IMR-90 (cell line): ENCODE measurements around the gene ADCK2. TPM values are rescaled to one million over a fixed set of nuclear protein-coding genes. Genes with fewer than 3 reads are reported as not detected.
A peak's percentile ranks its signal among the peaks of the same experiment; 100 is the strongest.

ENCODE experiments used
- ATAC-seq: fragments of 200-7000 bp; cut with Tn5 transposase; 2 replicates; pipeline ENCODE4 v1.9.1; 2020; ENCODE audit warnings: low read depth, mild to moderate bottlenecking, moderate library complexity
- BruUV-seq: library from RNA; stranded (reverse); fragments of 400-500 nt; replicated peaks from 2 replicates; lab custom pipeline; 2021; lab: Mats Ljungman, UMichigan
- CTCF ChIA-PET: fragments of 300-600 bp; formaldehyde crosslinking; extraction: SDS; loops from one replicate; lab custom pipeline; 2021; ENCODE audit warnings: antibody characterized with exemption; lab: Yijun Ruan, JAX
- POLR2A ChIA-PET: fragments of 300-600 bp; sonication (Branson Sonifier 250); formaldehyde crosslinking; loops from one replicate; lab custom pipeline; 2022; ENCODE audit warnings: antibody characterized with exemption; ENCODE audit not compliant: unreplicated experiment; lab: Charles Lee
- DNase-seq: peaks from one replicate; pipeline ENCODE4 v3.0.0; 2013
- H2AFZ ChIP-seq: replicated peaks from 2 replicates; pipeline ENCODE3; 2013; ENCODE audit warnings: low read length, mild to moderate bottlenecking; ENCODE audit not compliant: poor library complexity
- H2AK5ac ChIP-seq: 2 replicates; pipeline ENCODE4 v1.6.1; 2013; ENCODE audit warnings: low read depth, low read length, inconsistent platforms
- H2AK9ac ChIP-seq: replicated peaks from 2 replicates; pipeline ENCODE3; 2013; ENCODE audit warnings: mild to moderate bottlenecking, low read depth, low read length, moderate library complexity; ENCODE audit not compliant: poor library complexity
- H2BK120ac ChIP-seq: 2 replicates; pipeline ENCODE4 v1.6.1; 2013; ENCODE audit warnings: low read depth, low read length, inconsistent platforms
- H2BK15ac ChIP-seq: 3 replicates; pipeline ENCODE4 v1.6.1; 2013; ENCODE audit warnings: low read depth, low read length, inconsistent platforms
- H2BK20ac ChIP-seq: 2 replicates; pipeline ENCODE4 v1.6.1; 2013; ENCODE audit warnings: low read depth, mild to moderate bottlenecking, inconsistent platforms, low read length, moderate library complexity
- H2BK5ac ChIP-seq: 2 replicates; pipeline ENCODE4 v1.6.1; 2013; ENCODE audit warnings: mild to moderate bottlenecking, low read depth, low read length, inconsistent platforms; ENCODE audit not compliant: poor library complexity, severe bottlenecking
- H3K14ac ChIP-seq: replicated peaks from 2 replicates; pipeline ENCODE4 v1.6.1; 2013; ENCODE audit warnings: low read depth, low read length, inconsistent platforms
- H3K18ac ChIP-seq: 2 replicates; pipeline ENCODE4 v1.6.1; 2013; ENCODE audit warnings: low read depth, low read length, control low read depth
- H3K23ac ChIP-seq: 2 replicates; pipeline ENCODE4 v1.6.1; 2013; ENCODE audit warnings: low read depth, low read length, inconsistent platforms
- H3K27ac ChIP-seq: 2 replicates; pipeline ENCODE4 v1.5.1; 2013; ENCODE audit warnings: mild to moderate bottlenecking, control low read depth, low read length; ENCODE audit not compliant: insufficient read depth
- H3K27me3 ChIP-seq: 2 replicates; pipeline ENCODE4 v1.6.1; 2013; ENCODE audit warnings: low read length; ENCODE audit not compliant: control insufficient read depth, insufficient read depth
- H3K36me3 ChIP-seq: 2 replicates; pipeline ENCODE4 v1.6.1; 2013; ENCODE audit warnings: low read length, mixed read lengths; ENCODE audit not compliant: control insufficient read depth, insufficient read depth
- H3K4ac ChIP-seq: 2 replicates; pipeline ENCODE4 v1.6.1; 2013; ENCODE audit warnings: low read depth, low read length, inconsistent platforms
- H3K4me1 ChIP-seq: 2 replicates; pipeline ENCODE4 v1.6.1; 2013; ENCODE audit warnings: low read length, mixed read lengths; ENCODE audit not compliant: control insufficient read depth, insufficient read depth
- H3K4me2 ChIP-seq: 2 replicates; pipeline ENCODE4 v1.6.1; 2013; ENCODE audit warnings: low read depth, mild to moderate bottlenecking, control low read depth, low read length, moderate library complexity
- H3K4me3 ChIP-seq: 2 replicates; pipeline ENCODE4 v1.5.1; 2013; ENCODE audit warnings: low read depth, mild to moderate bottlenecking, control low read depth, low read length, moderate library complexity; ENCODE audit not compliant: insufficient read depth
- H3K56ac ChIP-seq: 2 replicates; pipeline ENCODE4 v1.6.1; 2013; ENCODE audit warnings: low read length, inconsistent platforms; ENCODE audit not compliant: insufficient read depth; ENCODE audit errors: extremely low read depth
- H3K79me1 ChIP-seq, 2 experiments: 2 replicates each; pipeline ENCODE4 v1.6.1; 2013; ENCODE audit warnings: low read length in 2 of 2, inconsistent platforms in 1 of 2, low read depth in 1 of 2
- H3K9ac ChIP-seq: 2 replicates; pipeline ENCODE4 v1.6.1; 2013; ENCODE audit warnings: low read depth, low read length, control low read depth
- H3K9me1 ChIP-seq: 2 replicates; pipeline ENCODE4 v1.6.1; 2013; ENCODE audit warnings: low read length, inconsistent platforms; ENCODE audit not compliant: insufficient read depth
- H3K9me3 ChIP-seq: 2 replicates; pipeline ENCODE4 v1.6.1; 2013; ENCODE audit warnings: low read length; ENCODE audit not compliant: control insufficient read depth, insufficient read depth
- H4K20me1 ChIP-seq: 2 replicates; pipeline ENCODE4 v1.6.1; 2013; ENCODE audit warnings: low read length, inconsistent platforms; ENCODE audit not compliant: insufficient read depth
- H4K5ac ChIP-seq: 2 replicates; pipeline ENCODE4 v1.6.1; 2013; ENCODE audit warnings: mild to moderate bottlenecking, low read depth, low read length, control low read depth
- H4K8ac ChIP-seq, 2 experiments: 2 replicates each; pipeline ENCODE4 v1.6.1; 2013; ENCODE audit warnings: low read depth in 2 of 2, low read length in 2 of 2, control low read depth in 1 of 2, inconsistent platforms in 1 of 2
- H4K91ac ChIP-seq: 2 replicates; pipeline ENCODE4 v1.6.1; 2013; ENCODE audit warnings: low read depth, low read length, inconsistent platforms; ENCODE audit not compliant: insufficient read depth
- MAFK ChIP-seq: IDR thresholded peaks from 2 replicates; pipeline ENCODE4 v1.6.1; 2012; ENCODE audit warnings: low read depth, low read length, improper control_type of control experiment
- SMC3 ChIP-seq: fragments of 150-350 bp; IDR thresholded peaks from 2 replicates; pipeline ENCODE4 v1.6.1; 2016; ENCODE audit warnings: low read depth, mild to moderate bottlenecking, antibody characterized with exemption, low read length, moderate library complexity
- WGBS, 2 experiments: methylation state at CpG; one replicate each; pipeline versions ENCODE4 v1.1.5 to v1.1.7; 2013; ENCODE audit warnings: missing lambda C conversion rate in 2 of 2; ENCODE audit not compliant: insufficient read length in 1 of 2; ENCODE audit errors: extremely low coverage in 2 of 2; 5-methylcytosine and 5-hydroxymethylcytosine counted together
- dilution Hi-C: fragments of 300-500 bp; cut with HindIII; formaldehyde crosslinking; loops from one replicate; pipeline ENCODE4 v1.14.3; 2018; ENCODE audit warnings: low sequenced_read_pairs; ENCODE audit not compliant: unreplicated experiment
- in situ Hi-C: fragments of 300-500 bp; cut with MboI; formaldehyde crosslinking; loops from 3 replicates; pipeline ENCODE4 v1.14.3; 2019; ENCODE audit warnings: low sequenced_read_pairs, inconsistent platforms, mixed read lengths
- intact Hi-C: fragments of 100-400 bp; cut with micrococcal nuclease; formaldehyde crosslinking; loops from 2 replicates; pipeline ENCODE4 v1.10.0; 2022
- polyA plus RNA-seq, 3 experiments: library from polyadenylated mRNA; depleted of rRNA; stranded (reverse); fragments of >200 nt; gene quantifications; 2 replicates each; pipeline ENCODE4 v1.2.3, GENCODE V29; 2012; ENCODE audit warnings: low replicate concordance in 1 of 3
- total RNA-seq: library from RNA; depleted of rRNA; stranded (reverse); fragments of >200 nt; gene quantifications from 2 replicates; pipeline ENCODE4 v1.2.3, GENCODE V29; 2012
- TF ChIP-seq, protein P1 (sequence below): fragments of 150-350 bp; IDR thresholded peaks from 2 replicates; pipeline ENCODE4 v1.6.1; 2016; ENCODE audit warnings: low read depth, mild to moderate bottlenecking, low read length, moderate library complexity, borderline replicate concordance
- TF ChIP-seq, protein P2 (sequence below): conservative IDR thresholded peaks from 2 replicates; pipeline ENCODE4 v1.5.1; 2012; ENCODE audit warnings: mild to moderate bottlenecking, low read depth, low read length, improper control_type of control experiment

The ADCK2 gene
- total and polyA plus RNA-seq, 2 of the 4 experiments (the other 2 are of a cell fraction): 7.1 to 10.0 TPM

DNA sequence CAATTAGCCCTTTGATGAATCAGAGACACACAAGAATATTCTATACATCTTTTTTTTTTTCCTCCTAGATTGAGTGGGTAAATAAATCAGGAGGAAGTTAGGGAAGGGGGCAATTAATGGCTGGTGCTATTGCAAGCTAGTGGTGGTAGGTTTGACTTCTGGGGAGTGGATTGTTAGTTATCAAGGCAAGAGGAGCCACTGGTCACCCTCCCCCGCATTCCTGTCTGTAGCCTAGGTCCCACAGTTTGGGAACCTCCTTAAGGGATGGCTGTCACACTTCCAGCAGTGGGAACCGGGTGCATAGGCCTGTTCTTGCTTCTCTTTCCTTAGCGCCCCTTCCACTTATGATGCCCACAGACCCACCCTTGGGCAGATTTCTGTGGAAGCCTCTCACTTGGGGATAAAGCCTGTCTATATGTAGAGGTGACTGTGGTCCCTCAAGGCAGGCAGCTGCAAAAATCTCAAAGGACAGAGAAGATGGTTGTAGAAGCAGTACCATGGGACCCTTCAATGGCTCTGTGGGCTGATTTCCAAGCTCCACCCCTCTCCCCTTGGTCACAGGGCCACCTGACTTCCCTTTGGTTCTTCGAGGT is 2.3 kb upstream of the ADCK2 start:
- H3K18ac ChIP-seq: no peak overlapping the region
- no peak overlapping the region for H2BK5ac ChIP-seq
- no peak overlapping the region for H3K4me2 ChIP-seq
- H3K4ac ChIP-seq: no peak overlapping the region
- H4K91ac ChIP-seq: no peak overlapping the region
- ChIA-PET CTCF (no interaction called here), POLR2A (no interaction called here)
- H2AK9ac ChIP-seq: peak overlapping the region; percentile 1
- BruUV-seq: no TSS peak
- TF ChIP-seq, protein P1, sequence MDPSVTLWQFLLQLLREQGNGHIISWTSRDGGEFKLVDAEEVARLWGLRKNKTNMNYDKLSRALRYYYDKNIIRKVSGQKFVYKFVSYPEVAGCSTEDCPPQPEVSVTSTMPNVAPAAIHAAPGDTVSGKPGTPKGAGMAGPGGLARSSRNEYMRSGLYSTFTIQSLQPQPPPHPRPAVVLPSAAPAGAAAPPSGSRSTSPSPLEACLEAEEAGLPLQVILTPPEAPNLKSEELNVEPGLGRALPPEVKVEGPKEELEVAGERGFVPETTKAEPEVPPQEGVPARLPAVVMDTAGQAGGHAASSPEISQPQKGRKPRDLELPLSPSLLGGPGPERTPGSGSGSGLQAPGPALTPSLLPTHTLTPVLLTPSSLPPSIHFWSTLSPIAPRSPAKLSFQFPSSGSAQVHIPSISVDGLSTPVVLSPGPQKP: no peak
- TF ChIP-seq, protein P2, sequence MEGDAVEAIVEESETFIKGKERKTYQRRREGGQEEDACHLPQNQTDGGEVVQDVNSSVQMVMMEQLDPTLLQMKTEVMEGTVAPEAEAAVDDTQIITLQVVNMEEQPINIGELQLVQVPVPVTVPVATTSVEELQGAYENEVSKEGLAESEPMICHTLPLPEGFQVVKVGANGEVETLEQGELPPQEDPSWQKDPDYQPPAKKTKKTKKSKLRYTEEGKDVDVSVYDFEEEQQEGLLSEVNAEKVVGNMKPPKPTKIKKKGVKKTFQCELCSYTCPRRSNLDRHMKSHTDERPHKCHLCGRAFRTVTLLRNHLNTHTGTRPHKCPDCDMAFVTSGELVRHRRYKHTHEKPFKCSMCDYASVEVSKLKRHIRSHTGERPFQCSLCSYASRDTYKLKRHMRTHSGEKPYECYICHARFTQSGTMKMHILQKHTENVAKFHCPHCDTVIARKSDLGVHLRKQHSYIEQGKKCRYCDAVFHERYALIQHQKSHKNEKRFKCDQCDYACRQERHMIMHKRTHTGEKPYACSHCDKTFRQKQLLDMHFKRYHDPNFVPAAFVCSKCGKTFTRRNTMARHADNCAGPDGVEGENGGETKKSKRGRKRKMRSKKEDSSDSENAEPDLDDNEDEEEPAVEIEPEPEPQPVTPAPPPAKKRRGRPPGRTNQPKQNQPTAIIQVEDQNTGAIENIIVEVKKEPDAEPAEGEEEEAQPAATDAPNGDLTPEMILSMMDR: no peak
- TF ChIP-seq MAFK (no peak), SMC3 (no peak)
- H2AK5ac ChIP-seq: no peak overlapping the region
- H3K9me1 ChIP-seq: no peaks in the 10 kb centered on the region
- no peak overlapping the region for H4K8ac ChIP-seq
- H4K20me1 ChIP-seq: no peaks in the 10 kb centered on the region
- H2BK20ac ChIP-seq: no peak overlapping the region
- no peak overlapping the region for H3K56ac ChIP-seq
- in situ Hi-C loops (no loop called here), dilution Hi-C loops (no loop called here), intact Hi-C loops (loop anchor here (5.0 kb wide), 1 partner anchor 982 kb away; no protein-coding TSS in a partner anchor)
- no peak overlapping the region for H2AFZ ChIP-seq
- no peak for ATAC-seq
- WGBS, 2 experiments: no CpG with 5 or more reads among the region's 4 CpGs
- 0 out of 2 replicates have a peak, but pooled peaks cover 2% of the 10 kb centered on the region for H3K4me1 ChIP-seq
- H2BK15ac ChIP-seq: no peak overlapping the region
- H3K27ac ChIP-seq: no peak overlapping the region
- no peaks in the 10 kb centered on the region for H3K36me3 ChIP-seq
- H3K14ac ChIP-seq: no peak overlapping the region
- no peaks in the 10 kb centered on the region for H3K9me3 ChIP-seq
- peaks cover 8% of the 10 kb centered on the region; the same call in 1 of the 2 replicates for H3K27me3 ChIP-seq
- H3K9ac ChIP-seq: no peak overlapping the region
- H2BK120ac ChIP-seq: no peak overlapping the region
- H4K5ac ChIP-seq: no peak overlapping the region
- DNase-seq: no peak
- H3K23ac ChIP-seq: no peak overlapping the region
- H3K4me3 ChIP-seq: no peak overlapping the region
- H3K79me1 ChIP-seq: peaks cover 4 to 6% of the 10 kb centered on the region in 2 experiments; a peak in 1 of 4 replicates
